Measurements from ENCODE around the gene SRMS.

SRMS gene

GRCh38 chr20:63591147-63591533, 43.6 kb upstream of the SRMS start:
- Histone ChIP-seq H3K9me2 (replicated peaks; ENCODE audit: low read depth, low read length) (no peaks in the 10 kb centered on the region), H3K36me3 (ENCODE audit: insufficient read depth, low read length) (peaks cover 13% of the 10 kb centered on the region; the same call in 1 of the 2 replicates), H3K4me1 (ENCODE audit: insufficient read depth, low read length, poor library complexity, severe bottlenecking) (no peaks in the 10 kb centered on the region), H3K27me3 (ENCODE audit: insufficient read depth, low read length, poor library complexity, severe bottlenecking) (no peaks in the 10 kb centered on the region), H4K20me1 (ENCODE audit: insufficient read depth, low read length, poor library complexity, severe bottlenecking) (no peaks in the 10 kb centered on the region), H3K4me2 (ENCODE audit: low read depth, low read length, poor library complexity, severe bottlenecking) (no peak overlapping the region), H3K79me2 (ENCODE audit: insufficient read depth, low read length) (no peaks in the 10 kb centered on the region), H3K9ac (ENCODE audit: low read depth, low read length, poor library complexity, severe bottlenecking) (no peak overlapping the region), H3K4me3 (ENCODE audit: low read length, poor library complexity, severe bottlenecking) (no peak overlapping the region), H2AFZ (ENCODE audit: low read length) (no peak overlapping the region), H3K9me3 (ENCODE audit: insufficient read depth, low read depth, low read length) (no peaks in the 10 kb centered on the region), H3F3A (ENCODE audit: low read depth) (no peaks in the 10 kb centered on the region)
- no peak for TF ChIP-seq EZH2phosphoT487 (IDR thresholded peaks at IDR 0.05; ENCODE audit: borderline replicate concordance)

- Histone ChIP-seq H3K27me3 (ENCODE audit: insufficient read depth, low read length, poor library complexity, severe bottlenecking) (no peaks in the 10 kb centered on the region), H2AFZ (ENCODE audit: low read length) (no peak overlapping the region), H4K20me1 (ENCODE audit: insufficient read depth, low read length, poor library complexity, severe bottlenecking) (no peaks in the 10 kb centered on the region), H3K9me3 (ENCODE audit: insufficient read depth, low read depth, low read length) (no peaks in the 10 kb centered on the region), H3K79me2 (ENCODE audit: insufficient read depth, low read length) (no peaks in the 10 kb centered on the region), H3K9me2 (replicated peaks; ENCODE audit: low read depth, low read length) (no peaks in the 10 kb centered on the region), H3F3A (ENCODE audit: low read depth) (no peaks in the 10 kb centered on the region), H3K4me1 (ENCODE audit: insufficient read depth, low read length, poor library complexity, severe bottlenecking) (no peaks in the 10 kb centered on the region), H3K9ac (ENCODE audit: low read depth, low read length, poor library complexity, severe bottlenecking) (no peak overlapping the region), H3K36me3 (ENCODE audit: insufficient read depth, low read length) (peaks cover 13% of the 10 kb centered on the region; the same call in 1 of the 2 replicates), H3K4me2 (ENCODE audit: low read depth, low read length, poor library complexity, severe bottlenecking) (no peak overlapping the region), H3K4me3 (ENCODE audit: low read length, poor library complexity, severe bottlenecking) (no peak overlapping the region)
- TF ChIP-seq, protein P1, sequence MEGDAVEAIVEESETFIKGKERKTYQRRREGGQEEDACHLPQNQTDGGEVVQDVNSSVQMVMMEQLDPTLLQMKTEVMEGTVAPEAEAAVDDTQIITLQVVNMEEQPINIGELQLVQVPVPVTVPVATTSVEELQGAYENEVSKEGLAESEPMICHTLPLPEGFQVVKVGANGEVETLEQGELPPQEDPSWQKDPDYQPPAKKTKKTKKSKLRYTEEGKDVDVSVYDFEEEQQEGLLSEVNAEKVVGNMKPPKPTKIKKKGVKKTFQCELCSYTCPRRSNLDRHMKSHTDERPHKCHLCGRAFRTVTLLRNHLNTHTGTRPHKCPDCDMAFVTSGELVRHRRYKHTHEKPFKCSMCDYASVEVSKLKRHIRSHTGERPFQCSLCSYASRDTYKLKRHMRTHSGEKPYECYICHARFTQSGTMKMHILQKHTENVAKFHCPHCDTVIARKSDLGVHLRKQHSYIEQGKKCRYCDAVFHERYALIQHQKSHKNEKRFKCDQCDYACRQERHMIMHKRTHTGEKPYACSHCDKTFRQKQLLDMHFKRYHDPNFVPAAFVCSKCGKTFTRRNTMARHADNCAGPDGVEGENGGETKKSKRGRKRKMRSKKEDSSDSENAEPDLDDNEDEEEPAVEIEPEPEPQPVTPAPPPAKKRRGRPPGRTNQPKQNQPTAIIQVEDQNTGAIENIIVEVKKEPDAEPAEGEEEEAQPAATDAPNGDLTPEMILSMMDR (conservative IDR thresholded peaks at IDR 0.05; ENCODE audit: low read length), result no peak
- no peak for TF ChIP-seq EZH2phosphoT487 (IDR thresholded peaks at IDR 0.05; ENCODE audit: borderline replicate concordance)
These were observed 42.9 kb upstream of the SRMS start for GRCh38 chr20:63590218-63591146.

DNA sequence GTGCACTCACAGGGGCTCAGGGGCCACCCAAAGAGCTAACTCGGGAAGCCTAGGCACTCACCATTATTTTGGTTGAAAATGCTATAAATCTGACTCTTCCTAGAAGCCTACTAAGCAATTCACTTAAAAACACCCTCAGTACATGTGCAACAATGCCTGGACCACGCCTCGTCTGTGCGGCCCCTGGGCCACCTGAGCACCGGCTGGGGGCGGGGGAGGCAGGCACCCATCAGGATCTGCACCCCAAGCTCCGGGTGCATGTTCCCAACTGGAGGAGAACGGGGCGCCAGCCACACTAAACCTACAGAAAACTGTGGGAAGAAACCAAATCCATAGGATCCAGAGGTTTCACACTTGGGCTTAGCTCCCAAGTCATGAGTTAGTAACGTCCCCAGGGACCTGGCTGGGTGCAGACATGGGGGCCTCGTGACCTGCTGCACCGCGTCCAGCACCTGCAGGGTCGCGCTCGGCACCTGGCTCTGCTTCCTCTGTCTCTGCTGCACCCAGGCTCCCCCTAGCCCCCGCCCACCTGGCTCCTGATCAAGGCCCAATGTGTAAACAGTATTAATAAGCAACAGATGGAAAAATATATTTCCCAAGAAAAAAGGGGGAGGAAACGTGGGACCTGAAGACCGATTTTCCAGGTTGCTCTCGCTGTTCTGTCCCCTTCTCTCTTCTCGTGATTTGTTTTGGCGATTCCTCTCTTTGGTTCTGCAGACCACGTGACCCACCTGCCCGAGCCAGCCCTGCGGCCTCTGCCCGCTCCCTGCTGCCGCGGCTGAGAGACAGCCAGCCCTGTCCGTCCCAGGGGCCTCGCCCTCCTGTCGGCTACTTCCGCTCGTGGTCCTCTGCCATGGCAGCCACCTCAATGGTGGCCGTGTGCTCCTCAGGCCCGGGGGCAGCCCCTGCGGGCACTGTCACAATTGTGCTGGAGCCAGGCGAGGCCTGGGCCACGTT, 42.0 kb upstream of the SRMS start:
- no peaks in the 10 kb centered on the region for H3K9me2 ChIP-seq (replicated peaks; ENCODE audit: low read depth, low read length)
- H3K4me1 ChIP-seq (ENCODE audit: insufficient read depth, low read length, poor library complexity, severe bottlenecking), result no peaks in the 10 kb centered on the region
- H2AFZ ChIP-seq (ENCODE audit: low read length), result no peak overlapping the region
- no peak for TF ChIP-seq EZH2phosphoT487 (IDR thresholded peaks at IDR 0.05; ENCODE audit: borderline replicate concordance)
- TF ChIP-seq, protein P1 (conservative IDR thresholded peaks at IDR 0.05; ENCODE audit: low read length), result no peak
- H3K9me3 ChIP-seq (ENCODE audit: insufficient read depth, low read depth, low read length), result no peaks in the 10 kb centered on the region
- peaks cover 13% of the 10 kb centered on the region; the same call in 1 of the 2 replicates for H3K36me3 ChIP-seq (ENCODE audit: insufficient read depth, low read length)
- H3K4me2 ChIP-seq (ENCODE audit: low read depth, low read length, poor library complexity, severe bottlenecking), result no peak overlapping the region
- no peaks in the 10 kb centered on the region for H3K27me3 ChIP-seq (ENCODE audit: insufficient read depth, low read length, poor library complexity, severe bottlenecking)
- H3K9ac ChIP-seq (ENCODE audit: low read depth, low read length, poor library complexity, severe bottlenecking), result no peak overlapping the region
- H3K79me2 ChIP-seq (ENCODE audit: insufficient read depth, low read length), result no peaks in the 10 kb centered on the region
- H3F3A ChIP-seq (ENCODE audit: low read depth), result no peaks in the 10 kb centered on the region
- H3K4me3 ChIP-seq (ENCODE audit: low read length, poor library complexity, severe bottlenecking), result no peak overlapping the region
- no peaks in the 10 kb centered on the region for H4K20me1 ChIP-seq (ENCODE audit: insufficient read depth, low read length, poor library complexity, severe bottlenecking)

Measured in Loucy (cell line).